ENCODE data around the gene C3. TPM values are rescaled to one million over a fixed set of nuclear protein-coding genes. Genes with fewer than 3 reads are reported as not detected.
A peak's percentile ranks its signal among the peaks of the same experiment; 100 is the strongest.

C3 gene
- total and polyA plus RNA-seq, 2 experiments from 2014 or later, result 556 to 563 TPM

DNA sequence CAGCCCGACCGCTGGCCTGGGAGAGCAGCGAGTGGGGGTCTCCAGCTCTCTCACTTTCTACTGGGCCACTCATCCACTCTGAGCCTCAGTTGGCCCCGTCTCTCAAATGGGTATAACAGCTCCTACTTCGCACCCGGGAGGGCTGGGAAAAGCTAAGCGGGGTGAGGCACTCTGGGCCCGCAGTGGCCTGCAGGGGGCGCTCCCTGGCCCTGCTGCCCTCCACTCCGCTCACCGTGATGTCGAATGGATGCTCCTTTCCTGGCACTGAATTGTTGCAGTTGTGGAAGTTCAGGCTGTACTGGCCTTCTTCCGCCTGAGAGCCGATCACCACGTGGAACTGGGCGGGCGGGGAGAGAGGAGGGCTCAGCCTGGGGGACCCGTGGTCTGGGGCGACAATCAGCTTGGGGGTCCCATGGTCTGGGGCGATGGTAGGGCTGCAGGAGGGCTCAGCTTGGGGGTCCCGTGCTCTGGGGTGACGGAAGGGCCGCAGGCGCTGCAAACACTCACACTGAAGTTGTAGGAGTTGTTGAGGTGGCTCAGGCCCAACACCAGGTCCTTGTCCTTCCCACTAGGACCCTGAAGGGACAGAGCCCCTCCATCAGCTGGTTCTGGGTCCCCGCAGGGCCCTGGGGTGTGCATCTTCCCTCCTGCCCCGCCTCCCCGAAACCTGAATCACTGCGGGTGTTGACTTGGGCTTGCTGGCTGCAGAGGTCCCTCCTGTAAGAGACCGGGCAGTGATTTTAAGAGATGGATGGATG lies 13.1 kb upstream of the C3 start:
- H3K4me3 ChIP-seq, result no peak overlapping the region
- no peaks in the 10 kb centered on the region for H3K36me3 ChIP-seq (replicated peaks; ENCODE audit: insufficient read depth, low read depth)
- peaks cover 14% of the 10 kb centered on the region for H3K79me2 ChIP-seq
- no peak overlapping the region for H3K4me2 ChIP-seq
- H3K27me3 ChIP-seq, result no peaks in the 10 kb centered on the region
- TF ChIP-seq EZH2phosphoT487 (IDR thresholded peaks at IDR 0.05; ENCODE audit: low read depth, severe bottlenecking, unreplicated experiment) (no peak), EZH2 (IDR thresholded peaks at IDR 0.05; ENCODE audit: borderline replicate concordance) (no peak)
- TF ChIP-seq, protein P1, sequence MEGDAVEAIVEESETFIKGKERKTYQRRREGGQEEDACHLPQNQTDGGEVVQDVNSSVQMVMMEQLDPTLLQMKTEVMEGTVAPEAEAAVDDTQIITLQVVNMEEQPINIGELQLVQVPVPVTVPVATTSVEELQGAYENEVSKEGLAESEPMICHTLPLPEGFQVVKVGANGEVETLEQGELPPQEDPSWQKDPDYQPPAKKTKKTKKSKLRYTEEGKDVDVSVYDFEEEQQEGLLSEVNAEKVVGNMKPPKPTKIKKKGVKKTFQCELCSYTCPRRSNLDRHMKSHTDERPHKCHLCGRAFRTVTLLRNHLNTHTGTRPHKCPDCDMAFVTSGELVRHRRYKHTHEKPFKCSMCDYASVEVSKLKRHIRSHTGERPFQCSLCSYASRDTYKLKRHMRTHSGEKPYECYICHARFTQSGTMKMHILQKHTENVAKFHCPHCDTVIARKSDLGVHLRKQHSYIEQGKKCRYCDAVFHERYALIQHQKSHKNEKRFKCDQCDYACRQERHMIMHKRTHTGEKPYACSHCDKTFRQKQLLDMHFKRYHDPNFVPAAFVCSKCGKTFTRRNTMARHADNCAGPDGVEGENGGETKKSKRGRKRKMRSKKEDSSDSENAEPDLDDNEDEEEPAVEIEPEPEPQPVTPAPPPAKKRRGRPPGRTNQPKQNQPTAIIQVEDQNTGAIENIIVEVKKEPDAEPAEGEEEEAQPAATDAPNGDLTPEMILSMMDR (IDR thresholded peaks at IDR 0.05; ENCODE audit: poor library complexity), result peak; percentile 3
- H2AFZ ChIP-seq, result no peak overlapping the region
- H3K9me2 ChIP-seq (replicated peaks; ENCODE audit: insufficient read depth), result no peaks in the 10 kb centered on the region
- peaks cover 16% of the 10 kb centered on the region for H3K4me1 ChIP-seq (ENCODE audit: insufficient read depth)
- no peaks in the 10 kb centered on the region for H3K9me3 ChIP-seq (ENCODE audit: low read depth)
- WGBS (ENCODE audit: low lambda C conversion rate, missing lambda C conversion rate), result 95% methylated on average over 26 of the region's 29 CpGs
- DNase-seq (ENCODE audit: low spot score), result no peak
- no peaks in the 10 kb centered on the region for H4K20me1 ChIP-seq (ENCODE audit: insufficient read depth, poor library complexity, severe bottlenecking)
- no peak overlapping the region for H3K27ac ChIP-seq

- Histone ChIP-seq H3K27ac (no peak overlapping the region), H3K4me2 (no peak overlapping the region), H3K9me2 (replicated peaks; ENCODE audit: insufficient read depth) (no peaks in the 10 kb centered on the region), H3K4me1 (ENCODE audit: insufficient read depth) (peaks cover 10% of the 10 kb centered on the region), H4K20me1 (ENCODE audit: insufficient read depth, poor library complexity, severe bottlenecking) (no peaks in the 10 kb centered on the region), H3K4me3 (no peak overlapping the region), H2AFZ (no peak overlapping the region), H3K27me3 (no peaks in the 10 kb centered on the region), H3K9me3 (ENCODE audit: low read depth) (no peaks in the 10 kb centered on the region), H3K79me2 (peaks cover 14% of the 10 kb centered on the region), H3K36me3 (replicated peaks; ENCODE audit: insufficient read depth, low read depth) (no peaks in the 10 kb centered on the region)
- TF ChIP-seq EZH2phosphoT487 (IDR thresholded peaks at IDR 0.05; ENCODE audit: low read depth, severe bottlenecking, unreplicated experiment) (no peak), EZH2 (IDR thresholded peaks at IDR 0.05; ENCODE audit: borderline replicate concordance) (no peak)
- TF ChIP-seq, protein P1 (IDR thresholded peaks at IDR 0.05; ENCODE audit: poor library complexity), result no peak
- WGBS (ENCODE audit: low lambda C conversion rate, missing lambda C conversion rate), result 96% methylated on average over 20 of the region's 21 CpGs
- no peak for DNase-seq (ENCODE audit: low spot score)
Observed at GRCh38 chr19:6732803-6733337, 12.4 kb upstream of the C3 start.

GRCh38 chr19:6731822-6732221 lies 11.4 kb upstream of the C3 start:
- Histone ChIP-seq H3K27ac (no peak overlapping the region), H3K4me2 (no peak overlapping the region), H3K4me3 (no peak overlapping the region), H3K36me3 (replicated peaks; ENCODE audit: insufficient read depth, low read depth) (no peaks in the 10 kb centered on the region), H2AFZ (no peak overlapping the region), H4K20me1 (ENCODE audit: insufficient read depth, poor library complexity, severe bottlenecking) (no peaks in the 10 kb centered on the region), H3K4me1 (ENCODE audit: insufficient read depth) (peaks cover 10% of the 10 kb centered on the region), H3K27me3 (no peaks in the 10 kb centered on the region), H3K9me2 (replicated peaks; ENCODE audit: insufficient read depth) (no peaks in the 10 kb centered on the region), H3K79me2 (peaks cover 14% of the 10 kb centered on the region), H3K9me3 (ENCODE audit: low read depth) (no peaks in the 10 kb centered on the region)
- DNase-seq (ENCODE audit: low spot score), result no peak
- 87% methylated on average over 15 of the region's 22 CpGs for WGBS (ENCODE audit: low lambda C conversion rate, missing lambda C conversion rate)
- TF ChIP-seq EZH2 (IDR thresholded peaks at IDR 0.05; ENCODE audit: borderline replicate concordance) (no peak), EZH2phosphoT487 (IDR thresholded peaks at IDR 0.05; ENCODE audit: low read depth, severe bottlenecking, unreplicated experiment) (no peak)
- TF ChIP-seq, protein P1 (IDR thresholded peaks at IDR 0.05; ENCODE audit: poor library complexity), result no peak

Measured in hepatocyte (in vitro differentiated cells).